MCF 10A (cell line): ENCODE results near the gene NFIL3. TPM values are rescaled to one million over a fixed set of nuclear protein-coding genes. Genes with fewer than 3 reads are reported as not detected.
A peak's percentile ranks its signal among the peaks of the same experiment; 100 is the strongest.

ENCODE experiments used
- BruUV-seq: library from RNA; stranded (reverse); fragments of 400-500 nt; replicated peaks from 2 replicates; lab custom pipeline; 2021; lab: Mats Ljungman, UMichigan
- CTCF ChIA-PET: fragments of 300-600 bp; sonication (Branson Sonifier 250); formaldehyde crosslinking; extraction: SDS; loops from one replicate; lab custom pipeline; 2021; ENCODE audit warnings: antibody characterized with exemption, inconsistent platforms; lab: Yijun Ruan, JAX
- POLR2A ChIA-PET: fragments of 300-600, 350-650 bp; sonication (Branson Sonifier 250); formaldehyde crosslinking; extraction: SDS; loops from one replicate; lab custom pipeline; 2020; ENCODE audit warnings: antibody characterized with exemption, inconsistent platforms; lab: Yijun Ruan, JAX
- DNase-seq: peaks from one replicate; pipeline ENCODE4 v3.0.0-alpha.2; 2018; ENCODE audit not compliant: unreplicated experiment
- H3K27ac Mint-ChIP-seq: one replicate; pipeline ENCODE4 v1.8.0; 2022; ENCODE audit warnings: mild to moderate bottlenecking, low read depth, mixed read lengths; ENCODE audit not compliant: unreplicated experiment
- H3K27me3 Mint-ChIP-seq: one replicate; pipeline ENCODE4 v1.8.0; 2022; ENCODE audit warnings: mixed read lengths; ENCODE audit not compliant: insufficient read depth, unreplicated experiment
- H3K36me3 Mint-ChIP-seq: one replicate; pipeline ENCODE4 v1.8.0; 2022; ENCODE audit warnings: mild to moderate bottlenecking, moderate library complexity, mixed read lengths; ENCODE audit not compliant: insufficient read depth, unreplicated experiment
- H3K4me1 Mint-ChIP-seq: one replicate; pipeline ENCODE4 v1.8.0; 2022; ENCODE audit warnings: mixed read lengths; ENCODE audit not compliant: insufficient read depth, unreplicated experiment
- H3K4me3 Mint-ChIP-seq: one replicate; pipeline ENCODE4 v1.8.0; 2022; ENCODE audit warnings: mild to moderate bottlenecking, moderate library complexity, mixed read lengths; ENCODE audit not compliant: unreplicated experiment
- H3K9me3 Mint-ChIP-seq: one replicate; pipeline ENCODE4 v1.8.0; 2022; ENCODE audit warnings: mixed read lengths; ENCODE audit not compliant: unreplicated experiment
- intact Hi-C: fragments of 100-400 bp; cut with micrococcal nuclease; formaldehyde crosslinking; loops from 2 replicates; pipeline ENCODE4 v1.14.1; 2022
- total RNA-seq: library from RNA; stranded (reverse); gene quantifications from 2 replicates; pipeline ENCODE4 v1.2.3, GENCODE V29; 2022
- TF ChIP-seq, protein P1 (sequence below): fragments of 200-600 bp; IDR thresholded peaks from one replicate; pipeline ENCODE4 v1.8.0; 2022; ENCODE audit warnings: antibody characterized with exemption, mild to moderate bottlenecking; ENCODE audit not compliant: unreplicated experiment

The NFIL3 gene
- total RNA-seq, 1 experiment from 2014 or later = 76.8 TPM

- DNase-seq = peak; percentile 75
- ChIA-PET CTCF (interaction anchor here (0.5 to 5.3 kb wide), 11 partner anchors 9 to 451 kb away, joined by 3 to 20 read pairs (median 4); no protein-coding TSS in a partner anchor), POLR2A (interaction anchor here (0.6 to 8.3 kb wide), 33 partner anchors 14 to 447 kb away, joined by 3 to 124 read pairs (median 4); partner anchors contain the start of gene NFIL3)
- intact Hi-C loops = loop anchor here (1.0 to 2.0 kb wide), 3 partner anchors 33 to 272 kb away; partner anchors contain the start of gene NFIL3
- no peaks in the 10 kb centered on the region for H3K27me3 Mint-ChIP-seq
- TF ChIP-seq, protein P1, sequence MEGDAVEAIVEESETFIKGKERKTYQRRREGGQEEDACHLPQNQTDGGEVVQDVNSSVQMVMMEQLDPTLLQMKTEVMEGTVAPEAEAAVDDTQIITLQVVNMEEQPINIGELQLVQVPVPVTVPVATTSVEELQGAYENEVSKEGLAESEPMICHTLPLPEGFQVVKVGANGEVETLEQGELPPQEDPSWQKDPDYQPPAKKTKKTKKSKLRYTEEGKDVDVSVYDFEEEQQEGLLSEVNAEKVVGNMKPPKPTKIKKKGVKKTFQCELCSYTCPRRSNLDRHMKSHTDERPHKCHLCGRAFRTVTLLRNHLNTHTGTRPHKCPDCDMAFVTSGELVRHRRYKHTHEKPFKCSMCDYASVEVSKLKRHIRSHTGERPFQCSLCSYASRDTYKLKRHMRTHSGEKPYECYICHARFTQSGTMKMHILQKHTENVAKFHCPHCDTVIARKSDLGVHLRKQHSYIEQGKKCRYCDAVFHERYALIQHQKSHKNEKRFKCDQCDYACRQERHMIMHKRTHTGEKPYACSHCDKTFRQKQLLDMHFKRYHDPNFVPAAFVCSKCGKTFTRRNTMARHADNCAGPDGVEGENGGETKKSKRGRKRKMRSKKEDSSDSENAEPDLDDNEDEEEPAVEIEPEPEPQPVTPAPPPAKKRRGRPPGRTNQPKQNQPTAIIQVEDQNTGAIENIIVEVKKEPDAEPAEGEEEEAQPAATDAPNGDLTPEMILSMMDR = no peak
- peaks cover 38% of the 10 kb centered on the region for H3K4me1 Mint-ChIP-seq
- peaks cover 27% of the 10 kb centered on the region for H3K36me3 Mint-ChIP-seq
- BruUV-seq = no TSS peak
- H3K27ac Mint-ChIP-seq = peak within 1 kb of the TSS; percentile 98
- H3K9me3 Mint-ChIP-seq = no peaks in the 10 kb centered on the region
- H3K4me3 Mint-ChIP-seq = peak within 1 kb of the TSS; percentile 93
These were observed 62.2 kb downstream of the NFIL3 start, which contains the start of gene AUH for GRCh38 chr9:91361291-91362050. Gene AUH, minus strand, starts transcription at chr9:91361918. Its CDS starts 29 bp downstream, at chr9:91361889.

DNA sequence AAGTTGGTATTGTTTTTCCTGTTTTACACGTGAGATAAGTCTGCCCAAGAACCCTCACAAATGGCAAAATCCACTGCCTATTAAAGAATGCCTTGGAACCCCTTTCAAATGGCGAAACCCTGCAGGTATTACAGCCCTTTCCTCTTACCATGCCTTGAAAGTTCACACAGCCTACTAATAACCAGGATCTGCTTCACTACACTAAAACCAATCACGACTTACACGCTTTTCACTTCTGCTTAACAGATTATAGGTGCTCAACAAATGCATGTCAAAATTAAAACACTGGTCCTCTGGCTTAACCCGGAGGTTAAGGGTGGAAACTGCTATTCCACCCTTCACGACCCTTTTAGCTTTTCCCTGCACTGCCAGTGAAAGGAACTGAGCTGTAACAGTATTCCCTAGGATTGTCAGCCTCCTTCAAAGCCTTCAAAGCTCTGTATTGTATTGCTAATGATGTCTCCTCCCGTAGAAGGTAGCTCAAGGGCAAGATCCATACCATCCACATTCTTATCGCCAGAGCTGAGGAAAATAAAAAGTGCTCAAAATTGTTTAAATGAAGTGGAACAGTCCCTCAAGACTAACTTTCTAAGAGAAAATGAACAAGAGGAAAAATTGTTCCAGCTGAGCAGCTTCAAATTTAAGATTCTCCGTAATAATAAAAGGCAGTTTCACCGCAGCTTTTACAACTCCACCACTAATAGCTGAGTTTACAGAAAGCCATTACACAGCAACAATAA lies 62.9 kb downstream of the NFIL3 start:
- peak overlapping the region; percentile 98 for H3K27ac Mint-ChIP-seq
- H3K9me3 Mint-ChIP-seq = no peaks in the 10 kb centered on the region
- CTCF ChIA-PET = interaction anchor here (0.6 to 5.3 kb wide), 11 partner anchors 8 to 451 kb away, joined by 3 to 20 read pairs (median 4); no protein-coding TSS in a partner anchor
- no TSS peak for BruUV-seq
- no peak for DNase-seq
- no peaks in the 10 kb centered on the region for H3K27me3 Mint-ChIP-seq
- intact Hi-C loops = loop anchor here (1.0 to 2.0 kb wide), 4 partner anchors 34 to 271 kb away; partner anchors contain the start of gene NFIL3
- TF ChIP-seq, protein P1 = no peak
- H3K4me3 Mint-ChIP-seq = peak overlapping the region; percentile 93
- peaks cover 35% of the 10 kb centered on the region for H3K36me3 Mint-ChIP-seq
- POLR2A ChIA-PET = interaction anchor here (0.6 to 8.3 kb wide), 31 partner anchors 13 to 446 kb away, joined by 3 to 124 read pairs (median 4); partner anchors contain the start of gene NFIL3
- H3K4me1 Mint-ChIP-seq = peaks cover 42% of the 10 kb centered on the region

- ChIA-PET CTCF (interaction anchor here (0.6 to 5.3 kb wide), 10 partner anchors 12 to 445 kb away, joined by 3 to 20 read pairs (median 4); no protein-coding TSS in a partner anchor), POLR2A (interaction anchor here (1.0 to 8.3 kb wide), 8 partner anchors 13 to 260 kb away, joined by 3 to 124 read pairs (median 6); partner anchors contain the start of gene NFIL3)
- Mint-ChIP-seq H3K4me1 (peaks cover 42% of the 10 kb centered on the region), H3K36me3 (peaks cover 43% of the 10 kb centered on the region), H3K27ac (no peak overlapping the region), H3K27me3 (no peaks in the 10 kb centered on the region), H3K9me3 (no peaks in the 10 kb centered on the region), H3K4me3 (peak overlapping the region; percentile 93)
- intact Hi-C loops = loop anchor here (1.0 to 2.0 kb wide), 2 partner anchors 35 to 167 kb away; no protein-coding TSS in a partner anchor
- TF ChIP-seq, protein P1 = no peak
- peak; percentile 14 for DNase-seq
- BruUV-seq = TSS peak; percentile 21
These were observed 63.7 kb downstream of the NFIL3 start for GRCh38 chr9:91359734-91360470.
